KMS-11 (cell line): ENCODE data around the gene TMEM169.
A peak's percentile ranks its signal among the peaks of the same experiment; 100 is the strongest.
"Not testable (repeated sequence)": the region's sequence is repeated elsewhere in the genome, so short reads cannot be mapped to it uniquely, and the experiment has no call there.

ENCODE experiments used
- H2AFZ ChIP-seq: fragments of 200-600 bp; sonication (generic); 2 replicates; pipeline ENCODE4 v1.6.1; 2016; ENCODE audit warnings: antibody characterized with exemption, mixed run types, low read depth
- H3K27ac ChIP-seq: fragments of 200-600 bp; sonication (generic); 2 replicates; pipeline ENCODE4 v1.6.1; 2016; ENCODE audit warnings: mild to moderate bottlenecking, mixed run types
- H3K27me3 ChIP-seq: fragments of 200-600 bp; sonication (generic); 2 replicates; pipeline ENCODE4 v1.6.1; 2017; ENCODE audit warnings: mild to moderate bottlenecking, low read depth, mixed run types, moderate library complexity; ENCODE audit not compliant: insufficient read depth
- H3K36me3 ChIP-seq: fragments of 200-600 bp; sonication (generic); 2 replicates; pipeline ENCODE4 v1.6.1; 2017; ENCODE audit warnings: mild to moderate bottlenecking, mixed run types; ENCODE audit not compliant: insufficient read depth
- H3K4me1 ChIP-seq: fragments of 200-600 bp; sonication (generic); 2 replicates; pipeline ENCODE4 v1.6.1; 2016; ENCODE audit warnings: mild to moderate bottlenecking, low read depth, mixed run types; ENCODE audit not compliant: poor library complexity, severe bottlenecking
- H3K4me2 ChIP-seq: fragments of 200-600 bp; sonication (generic); 2 replicates; pipeline ENCODE4 v1.7.0; 2016; ENCODE audit warnings: mild to moderate bottlenecking, mixed run types
- H3K4me3 ChIP-seq: fragments of 200-600 bp; sonication (generic); IDR thresholded peaks from 2 replicates; pipeline ENCODE4 v1.6.1; 2017; ENCODE audit warnings: low read depth, low read length, mixed read lengths; ENCODE audit not compliant: insufficient read depth
- H3K79me2 ChIP-seq: fragments of 200-600 bp; sonication (generic); 2 replicates; pipeline ENCODE4 v1.6.1; 2016; ENCODE audit warnings: low read depth, mixed run types; ENCODE audit not compliant: insufficient read depth
- H3K9ac ChIP-seq: fragments of 200-600 bp; sonication (generic); 2 replicates; pipeline ENCODE4 v1.6.1; 2016; ENCODE audit warnings: mild to moderate bottlenecking, mixed run types
- H4K20me1 ChIP-seq: fragments of 200-600 bp; sonication (generic); 2 replicates; pipeline ENCODE4 v1.6.1; 2016; ENCODE audit warnings: mild to moderate bottlenecking, mixed run types; ENCODE audit not compliant: insufficient read depth
- CTCF ChIP-seq: fragments of 200-600 bp; sonication (generic); conservative IDR thresholded peaks from 2 replicates; pipeline ENCODE4 v1.6.1; 2017; ENCODE audit warnings: low read depth, mild to moderate bottlenecking, antibody characterized with exemption, low read length, moderate library complexity, mixed read lengths

TMEM169 gene

DNA sequence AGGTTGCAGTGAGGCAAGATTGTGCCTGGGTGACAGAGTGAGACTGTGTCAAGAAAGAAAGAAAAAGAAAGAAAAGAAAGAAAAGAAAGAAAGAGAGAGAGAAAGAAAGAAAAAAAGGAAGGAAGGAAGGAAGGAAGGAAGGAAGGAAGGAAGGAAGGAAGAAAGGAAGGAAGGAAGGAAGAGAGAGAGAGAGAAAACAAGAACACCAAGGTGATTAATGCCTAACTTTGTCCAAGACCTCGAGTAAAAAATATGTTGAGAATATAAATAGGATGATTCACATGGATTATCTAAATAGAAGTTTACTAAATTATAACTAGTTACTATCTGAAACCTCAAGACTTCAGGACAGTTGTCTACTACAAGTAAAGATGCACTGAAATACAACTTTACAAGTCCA lies 7.3 kb upstream of the TMEM169 start:
- H3K4me3 ChIP-seq: no peak overlapping the region
- H3K79me2 ChIP-seq: no peaks in the 10 kb centered on the region
- no peak overlapping the region for H3K4me2 ChIP-seq
- H3K27ac ChIP-seq: no peak overlapping the region
- TF ChIP-seq CTCF: no peak
- no peak overlapping the region for H3K9ac ChIP-seq
- no peaks in the 10 kb centered on the region for H3K27me3 ChIP-seq
- H2AFZ ChIP-seq: no peak overlapping the region
- no peaks in the 10 kb centered on the region for H4K20me1 ChIP-seq
- peaks cover 7% of the 10 kb centered on the region for H3K4me1 ChIP-seq
- no peaks in the 10 kb centered on the region for H3K36me3 ChIP-seq

- Histone ChIP-seq H3K27ac (no peak overlapping the region), H3K27me3 (no peaks in the 10 kb centered on the region), H3K79me2 (no peaks in the 10 kb centered on the region), H3K4me1 (peaks cover 7% of the 10 kb centered on the region), H2AFZ (no peak overlapping the region), H3K9ac (no peak overlapping the region), H3K36me3 (no peaks in the 10 kb centered on the region), H4K20me1 (no peaks in the 10 kb centered on the region), H3K4me3 (no peak overlapping the region), H3K4me2 (no peak overlapping the region)
- no peak for TF ChIP-seq CTCF
These were observed 6.9 kb upstream of the TMEM169 start for GRCh38 chr2:216074794-216075193.

DNA sequence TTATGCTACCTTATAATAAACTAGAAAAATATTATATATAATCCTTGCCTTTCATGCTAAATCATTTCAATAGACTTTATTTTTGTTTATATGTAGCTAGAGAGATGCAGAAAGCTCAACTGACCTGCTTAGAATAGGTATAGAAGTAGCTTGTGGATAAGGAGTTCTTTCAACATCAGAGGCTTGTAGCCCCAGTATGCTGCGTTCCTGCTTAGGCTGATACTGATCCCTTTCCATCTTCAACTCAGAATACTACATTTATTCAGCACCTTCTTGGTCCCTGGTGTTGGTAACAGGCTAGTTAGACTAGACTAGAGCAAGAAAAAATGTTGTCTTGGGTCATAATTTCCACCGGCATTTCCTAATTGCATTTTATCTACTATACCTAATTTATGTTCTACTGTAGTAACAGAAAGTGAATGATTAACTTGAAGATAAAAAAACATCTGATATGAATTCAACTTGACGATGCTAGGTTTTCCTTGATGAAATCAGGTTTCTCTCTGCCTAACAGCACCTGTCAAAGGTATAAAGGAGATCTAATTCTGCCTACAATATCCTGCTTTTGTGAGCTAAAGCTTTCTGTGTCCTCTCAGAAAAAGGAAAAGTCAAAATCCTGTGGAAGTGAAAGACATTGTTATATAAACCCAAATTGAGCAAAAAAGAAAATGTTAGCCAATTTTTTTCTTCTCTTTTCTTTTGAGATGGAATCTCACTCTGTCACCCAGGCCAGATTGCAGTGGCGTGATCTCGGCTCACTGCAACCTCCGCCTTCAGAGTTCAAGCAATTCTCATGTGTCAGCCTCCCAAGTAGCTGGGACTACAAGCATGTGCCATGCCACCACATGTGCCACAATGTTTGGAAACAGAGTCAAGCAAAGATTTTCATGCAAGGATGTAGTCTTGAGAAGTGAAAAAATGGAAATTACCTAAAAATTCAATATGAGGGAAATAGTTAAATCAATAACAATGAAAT lies 5.9 kb upstream of the TMEM169 start:
- H4K20me1 ChIP-seq: no peaks in the 10 kb centered on the region
- no peak overlapping the region for H3K27ac ChIP-seq
- no peaks in the 10 kb centered on the region for H3K79me2 ChIP-seq
- no peak for TF ChIP-seq CTCF
- no peak overlapping the region for H2AFZ ChIP-seq
- no peak overlapping the region for H3K4me2 ChIP-seq
- H3K4me1 ChIP-seq: peaks cover 17% of the 10 kb centered on the region
- H3K9ac ChIP-seq: no peak overlapping the region
- H3K27me3 ChIP-seq: no peaks in the 10 kb centered on the region
- H3K36me3 ChIP-seq: no peaks in the 10 kb centered on the region
- no peak overlapping the region for H3K4me3 ChIP-seq

DNA sequence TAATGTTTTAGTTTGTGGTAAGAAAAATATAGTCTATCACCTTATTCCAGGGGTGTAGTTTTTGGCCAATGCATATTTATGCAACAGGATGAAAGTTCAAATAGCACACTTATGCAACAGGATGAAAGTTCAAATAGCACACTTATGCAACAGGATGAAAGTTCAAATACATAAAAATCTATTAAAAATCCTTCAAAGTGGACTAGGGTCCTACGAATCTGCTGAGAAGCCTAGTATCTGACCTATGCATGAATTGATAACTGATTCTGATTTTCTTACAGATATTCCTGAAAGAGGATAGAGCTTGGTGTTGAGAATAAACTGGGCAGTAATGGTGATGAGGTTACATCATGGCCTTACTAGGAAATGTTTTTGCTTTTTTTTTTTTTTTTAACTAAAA lies 2.9 kb upstream of the TMEM169 start:
- Histone ChIP-seq H3K4me3 (no peak overlapping the region), H2AFZ (no peak overlapping the region), H3K27me3 (no peaks in the 10 kb centered on the region; the same call in 1 of the 2 replicates), H3K4me2 (no peak overlapping the region), H3K4me1 (peaks cover 29% of the 10 kb centered on the region), H4K20me1 (no peaks in the 10 kb centered on the region), H3K9ac (no peak overlapping the region), H3K79me2 (no peaks in the 10 kb centered on the region), H3K27ac (no peak overlapping the region), H3K36me3 (no peaks in the 10 kb centered on the region)
- TF ChIP-seq CTCF: no peak

DNA sequence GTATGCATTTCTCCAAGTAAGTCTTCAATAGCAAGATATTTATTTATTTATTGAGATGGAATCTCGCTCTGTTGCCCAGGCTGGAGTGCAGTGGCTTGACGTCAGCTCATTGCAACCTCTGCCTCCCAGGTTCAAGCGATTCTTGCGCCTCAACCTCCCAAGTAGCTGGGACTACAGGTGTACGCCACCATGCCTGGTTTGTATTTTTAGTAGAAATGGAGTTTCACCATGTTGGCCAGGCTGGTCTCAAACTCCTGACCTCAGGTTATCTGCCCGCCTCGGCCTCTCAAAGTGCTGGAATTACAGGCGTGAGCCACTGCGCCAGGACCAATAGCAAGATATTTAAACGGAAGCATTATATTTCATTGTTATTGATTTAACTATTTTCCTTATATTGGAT lies 1.7 kb upstream of the TMEM169 start:
- not testable (repeated sequence) for H3K4me3 ChIP-seq, H3K9ac ChIP-seq, H2AFZ ChIP-seq, H3K36me3 ChIP-seq, H3K27ac ChIP-seq, H3K79me2 ChIP-seq, H4K20me1 ChIP-seq, H3K27me3 ChIP-seq
- Histone ChIP-seq H3K4me2 (peak overlapping the region; percentile 79), H3K4me1 (peaks cover 29% of the 10 kb centered on the region)
